NCI-H82 (cell line): ENCODE results near the gene GRM8.

Experiments
- DNase-seq: peaks from one replicate; lab custom pipeline; 2025; lab: John Stamatoyannopoulos, UW

The GRM8 gene

GRCh38 chr7:127029823-127030222, 222.9 kb downstream of the GRM8 start:
- DNase-seq, result no peak

- DNase-seq, result no peak
Observed at GRCh38 chr7:127021857-127022256, 230.9 kb downstream of the GRM8 start.

- no peak for DNase-seq
Observed at GRCh38 chr7:127021019-127021738, 231.6 kb downstream of the GRM8 start.

GRCh38 chr7:127018889-127019288, 233.9 kb downstream of the GRM8 start:
- DNase-seq, result no peak

GRCh38 chr7:127017196-127017595, 235.5 kb downstream of the GRM8 start:
- DNase-seq, result no peak

GRCh38 chr7:127000725-127001124, 252.0 kb downstream of the GRM8 start:
- no peak for DNase-seq

GRCh38 chr7:126996659-126997058, 256.1 kb downstream of the GRM8 start:
- no peak for DNase-seq

- peak; percentile 65 for DNase-seq
Observed at GRCh38 chr7:126993626-126994213, 259.0 kb downstream of the GRM8 start.

GRCh38 chr7:126988022-126988421, 264.7 kb downstream of the GRM8 start:
- DNase-seq, result no peak

GRCh38 chr7:126979722-126980121, 273.0 kb downstream of the GRM8 start:
- DNase-seq, result no peak

- DNase-seq, result no peak
Observed at GRCh38 chr7:126978865-126979264, 273.9 kb downstream of the GRM8 start.

GRCh38 chr7:126973066-126973465, 279.7 kb downstream of the GRM8 start:
- DNase-seq, result no peak

- peak; percentile 86 for DNase-seq
Observed at GRCh38 chr7:126972571-126972970, 280.2 kb downstream of the GRM8 start.

- peak; percentile 74 for DNase-seq
Observed at GRCh38 chr7:126959649-126960048, 293.1 kb downstream of the GRM8 start.

- no peak for DNase-seq
Observed at GRCh38 chr7:126958367-126958766, 294.4 kb downstream of the GRM8 start.

- DNase-seq, result no peak
Observed at GRCh38 chr7:126957443-126957842, 295.3 kb downstream of the GRM8 start.

GRCh38 chr7:126953461-126953860, 299.3 kb downstream of the GRM8 start:
- DNase-seq, result no peak

GRCh38 chr7:126948664-126949063, 304.1 kb downstream of the GRM8 start:
- DNase-seq, result no peak

GRCh38 chr7:126940723-126941307, 311.9 kb downstream of the GRM8 start:
- DNase-seq, result no peak

- no peak for DNase-seq
Observed at GRCh38 chr7:126937171-126937570, 315.6 kb downstream of the GRM8 start.

- no peak for DNase-seq
Observed at GRCh38 chr7:126931581-126931980, 321.2 kb downstream of the GRM8 start.

GRCh38 chr7:126930166-126930565, 322.6 kb downstream of the GRM8 start:
- no peak for DNase-seq

GRCh38 chr7:126924477-126924876, 328.3 kb downstream of the GRM8 start:
- DNase-seq, result no peak
